GM12865 (cell line): ENCODE data around the gene PSD2.

Experiments used
- DNase-seq: peaks from one replicate; pipeline ENCODE4 v3.0.0; 2010; ENCODE audit warnings: low read depth
- H3K4me3 ChIP-seq: 2 replicates; pipeline ENCODE4 v1.5.1; 2011; ENCODE audit warnings: mild to moderate bottlenecking, low read depth, low read length, control low read depth
- CTCF ChIP-seq: IDR thresholded peaks from 2 replicates; pipeline ENCODE4 v1.5.1; 2011; ENCODE audit warnings: low read length, control low read depth, low read depth, inconsistent platforms; ENCODE audit not compliant: insufficient read depth; ENCODE audit errors: missing control alignments

Gene PSD2

GRCh38 chr5:139807647-139808030 lies 12.0 kb downstream of the PSD2 start:
- no peak overlapping the region for H3K4me3 ChIP-seq
- no peak for DNase-seq
- TF ChIP-seq CTCF = no peak

GRCh38 chr5:139808481-139809330 lies 13.1 kb downstream of the PSD2 start:
- DNase-seq = peak; percentile 48

GRCh38 chr5:139809331-139809810 lies 13.8 kb downstream of the PSD2 start:
- DNase-seq = no peak
- TF ChIP-seq CTCF = no peak
- H3K4me3 ChIP-seq = no peak overlapping the region

More at GRCh38 chr5:139808481-139809330, 13.1 kb downstream of the PSD2 start:
- H3K4me3 ChIP-seq = no peak overlapping the region
- no peak for TF ChIP-seq CTCF

GRCh38 chr5:139810341-139811273 lies 15.0 kb downstream of the PSD2 start:
- DNase-seq = no peak
- TF ChIP-seq CTCF = no peak
- H3K4me3 ChIP-seq = no peak overlapping the region

GRCh38 chr5:139811274-139811607 lies 15.6 kb downstream of the PSD2 start:
- DNase-seq = no peak
- no peak overlapping the region for H3K4me3 ChIP-seq
- no peak for TF ChIP-seq CTCF

GRCh38 chr5:139812323-139812722 lies 16.7 kb downstream of the PSD2 start:
- no peak for TF ChIP-seq CTCF
- no peak for DNase-seq
- H3K4me3 ChIP-seq = no peak overlapping the region
